HFFc6 (cell line): ENCODE results near the gene PHACTR1. TPM values are rescaled to one million over a fixed set of nuclear protein-coding genes. Genes with fewer than 3 reads are reported as not detected.

Source experiments
- DNase-seq: peaks from one replicate; pipeline ENCODE4 v3.0.0-alpha.2; 2018
- H3K27ac Mint-ChIP-seq: 2 replicates; pipeline ENCODE4 v1.8.0; 2020; ENCODE audit warnings: mild to moderate bottlenecking, mixed read lengths
- H3K27me3 Mint-ChIP-seq: 2 replicates; pipeline ENCODE4 v1.8.0; 2021; ENCODE audit warnings: mild to moderate bottlenecking, moderate library complexity, mixed read lengths; ENCODE audit not compliant: insufficient read depth
- H3K36me3 Mint-ChIP-seq: 2 replicates; pipeline ENCODE4 v1.8.0; 2021; ENCODE audit warnings: low read depth, mixed read lengths
- H3K4me1 Mint-ChIP-seq: 2 replicates; pipeline ENCODE4 v1.8.0; 2020; ENCODE audit warnings: low read depth, mixed read lengths
- H3K4me3 Mint-ChIP-seq: 2 replicates; pipeline ENCODE4 v1.8.0; 2020; ENCODE audit warnings: mild to moderate bottlenecking, moderate library complexity, mixed read lengths
- H3K9me3 Mint-ChIP-seq: 2 replicates; pipeline ENCODE4 v1.8.0; 2020; ENCODE audit warnings: mild to moderate bottlenecking, mixed read lengths
- total RNA-seq, 6 experiments: library from RNA; stranded (reverse); fragmentation: NEBNext Ultra II Directional; extraction: Animal tissue kit (Norgen Biotek cat#: 25700); gene quantifications; 2 replicates in 1 of 6; 3 replicates in 5 of 6; pipeline ENCODE4 v1.2.3, GENCODE V29; 2021
- TF ChIP-seq, protein P1 (sequence below): fragments of 200-600 bp; sonication (generic); IDR thresholded peaks from 2 replicates; pipeline ENCODE4 v1.5.0; 2021; ENCODE audit warnings: antibody characterized with exemption, mild to moderate bottlenecking

The PHACTR1 gene
- total RNA-seq, 6 experiments from 2014 or later = 2.5 to 4.7 (median 3.9) TPM

DNA sequence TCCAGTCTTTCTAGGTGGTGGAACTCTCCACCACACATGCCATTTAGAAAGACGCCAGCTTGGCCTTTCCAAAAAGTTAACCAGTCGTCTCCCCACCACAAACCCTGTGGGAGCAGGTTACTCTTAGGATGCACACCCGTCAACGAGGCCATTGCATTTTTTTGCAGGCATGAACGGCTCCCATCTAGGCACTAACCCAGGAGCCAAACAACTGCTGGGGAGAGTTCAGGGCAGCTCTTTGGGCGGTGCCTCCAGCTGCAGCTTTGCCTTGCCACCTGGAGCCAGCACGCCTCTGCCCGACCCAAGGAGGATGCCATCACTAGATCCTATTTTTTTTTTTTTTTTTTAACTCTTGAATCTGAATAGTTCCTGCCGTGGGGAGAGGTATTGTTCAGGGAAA lies 571.9 kb downstream of the PHACTR1 start:
- no peak overlapping the region for H3K27ac Mint-ChIP-seq
- H3K4me3 Mint-ChIP-seq = no peak overlapping the region
- TF ChIP-seq, protein P1, sequence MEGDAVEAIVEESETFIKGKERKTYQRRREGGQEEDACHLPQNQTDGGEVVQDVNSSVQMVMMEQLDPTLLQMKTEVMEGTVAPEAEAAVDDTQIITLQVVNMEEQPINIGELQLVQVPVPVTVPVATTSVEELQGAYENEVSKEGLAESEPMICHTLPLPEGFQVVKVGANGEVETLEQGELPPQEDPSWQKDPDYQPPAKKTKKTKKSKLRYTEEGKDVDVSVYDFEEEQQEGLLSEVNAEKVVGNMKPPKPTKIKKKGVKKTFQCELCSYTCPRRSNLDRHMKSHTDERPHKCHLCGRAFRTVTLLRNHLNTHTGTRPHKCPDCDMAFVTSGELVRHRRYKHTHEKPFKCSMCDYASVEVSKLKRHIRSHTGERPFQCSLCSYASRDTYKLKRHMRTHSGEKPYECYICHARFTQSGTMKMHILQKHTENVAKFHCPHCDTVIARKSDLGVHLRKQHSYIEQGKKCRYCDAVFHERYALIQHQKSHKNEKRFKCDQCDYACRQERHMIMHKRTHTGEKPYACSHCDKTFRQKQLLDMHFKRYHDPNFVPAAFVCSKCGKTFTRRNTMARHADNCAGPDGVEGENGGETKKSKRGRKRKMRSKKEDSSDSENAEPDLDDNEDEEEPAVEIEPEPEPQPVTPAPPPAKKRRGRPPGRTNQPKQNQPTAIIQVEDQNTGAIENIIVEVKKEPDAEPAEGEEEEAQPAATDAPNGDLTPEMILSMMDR = no peak
- H3K36me3 Mint-ChIP-seq = peaks cover 38% of the 10 kb centered on the region
- H3K4me1 Mint-ChIP-seq = no peaks in the 10 kb centered on the region
- no peak for DNase-seq
- H3K27me3 Mint-ChIP-seq = peaks cover 4% of the 10 kb centered on the region
- peaks cover 10% of the 10 kb centered on the region; the same call in 1 of the 2 replicates for H3K9me3 Mint-ChIP-seq

DNA sequence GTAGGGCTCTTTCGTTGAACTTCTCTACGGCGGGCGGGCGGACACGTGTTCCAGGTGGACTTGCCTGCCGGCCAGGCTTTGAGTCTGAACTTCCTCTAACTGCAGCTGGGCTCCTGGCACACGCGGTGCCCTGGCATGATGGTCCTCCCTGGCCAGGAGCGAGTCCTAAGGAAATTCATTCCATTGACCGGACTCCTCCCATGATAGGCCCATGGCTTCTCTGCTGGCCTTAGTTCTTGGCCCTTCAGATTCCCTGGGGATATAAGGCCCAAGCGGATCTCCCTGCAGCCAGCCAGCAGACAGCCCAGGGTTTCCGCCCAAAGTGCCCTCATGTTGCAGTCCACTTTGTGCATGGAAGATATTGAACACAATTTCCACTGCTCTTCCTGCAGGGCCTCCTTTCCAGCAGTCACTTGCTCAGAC lies 572.4 kb downstream of the PHACTR1 start:
- H3K36me3 Mint-ChIP-seq = peaks cover 35% of the 10 kb centered on the region
- TF ChIP-seq, protein P1 = no peak
- peaks cover 4% of the 10 kb centered on the region for H3K27me3 Mint-ChIP-seq
- DNase-seq = no peak
- no peak overlapping the region for H3K27ac Mint-ChIP-seq
- no peaks in the 10 kb centered on the region for H3K4me1 Mint-ChIP-seq
- H3K9me3 Mint-ChIP-seq = peaks cover 10% of the 10 kb centered on the region; the same call in 1 of the 2 replicates
- H3K4me3 Mint-ChIP-seq = no peak overlapping the region

DNA sequence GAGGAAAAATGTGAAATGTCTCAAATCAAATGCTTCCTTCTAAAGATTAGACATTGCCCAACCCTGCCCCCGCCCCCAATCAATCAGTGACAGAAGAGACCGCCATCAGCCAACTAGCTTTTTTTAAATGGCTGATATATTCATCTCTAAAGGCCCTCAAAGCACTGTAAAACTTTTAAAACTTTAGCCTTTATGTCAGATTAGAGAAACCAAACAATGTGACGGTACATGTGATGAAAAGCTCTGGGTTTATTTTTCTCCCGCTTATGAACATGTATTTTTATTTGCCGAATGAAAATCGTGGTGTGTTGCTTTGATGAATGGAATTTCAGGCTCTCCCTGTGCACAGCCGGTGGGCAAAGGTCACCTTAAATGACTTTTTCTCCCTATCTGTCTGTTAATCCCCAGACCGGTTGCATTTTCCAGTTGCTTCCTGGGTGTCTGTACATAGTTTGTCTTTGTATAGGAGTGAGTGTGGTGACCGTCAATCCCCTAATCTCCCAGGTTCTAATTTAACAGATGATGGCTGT lies 573.3 kb downstream of the PHACTR1 start:
- Mint-ChIP-seq H3K27me3 (peaks cover 4% of the 10 kb centered on the region), H3K27ac (no peak overlapping the region), H3K4me3 (no peak overlapping the region), H3K36me3 (peaks cover 41% of the 10 kb centered on the region), H3K9me3 (peaks cover 10% of the 10 kb centered on the region; the same call in 1 of the 2 replicates), H3K4me1 (no peaks in the 10 kb centered on the region)
- TF ChIP-seq, protein P1 = no peak
- no peak for DNase-seq

DNA sequence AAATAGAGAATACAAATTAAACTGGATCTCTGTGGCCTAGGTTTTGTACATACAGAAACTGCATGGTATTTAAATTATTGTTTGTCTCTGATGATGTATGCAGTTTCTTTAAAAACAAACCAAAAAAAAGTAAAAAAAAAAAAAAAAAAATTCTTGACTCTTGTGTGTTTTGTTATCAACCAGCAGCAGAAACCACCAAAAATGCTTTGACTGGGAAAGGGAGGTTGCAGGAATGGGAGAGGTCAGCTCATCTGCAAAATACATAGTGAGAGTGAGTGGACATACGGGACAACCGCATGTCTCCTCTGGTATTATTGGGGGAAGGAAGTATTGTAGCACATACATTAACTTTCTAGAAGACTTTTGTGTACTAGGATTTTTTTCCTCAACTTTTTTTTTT lies 573.8 kb downstream of the PHACTR1 start:
- H3K36me3 Mint-ChIP-seq = peaks cover 45% of the 10 kb centered on the region

DNA sequence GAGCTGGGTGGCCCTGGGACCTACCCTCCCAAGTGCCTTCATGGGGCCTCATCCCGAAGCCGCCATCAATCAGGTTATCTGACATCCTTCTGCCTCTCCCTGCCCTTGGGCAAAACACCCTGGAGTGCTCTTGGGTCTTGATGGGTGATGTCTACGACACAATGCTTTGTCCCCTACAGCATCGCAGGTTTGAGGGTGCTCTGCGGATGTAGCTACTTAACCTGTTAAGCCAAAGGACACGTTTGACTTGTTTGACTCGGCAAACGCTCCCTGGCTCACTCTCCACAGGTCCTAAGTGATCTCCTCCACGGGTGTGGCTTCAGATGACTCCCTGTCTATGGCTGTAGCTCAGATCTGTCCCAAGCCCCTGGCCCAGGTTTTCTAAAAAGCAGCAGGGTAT lies 576.2 kb downstream of the PHACTR1 start:
- H3K9me3 Mint-ChIP-seq = no peaks in the 10 kb centered on the region
- H3K36me3 Mint-ChIP-seq = peaks cover 34% of the 10 kb centered on the region

More for the DNA sequence above, 573.8 kb downstream of the PHACTR1 start:
- Mint-ChIP-seq H3K27ac (no peak overlapping the region), H3K27me3 (peaks cover 4% of the 10 kb centered on the region), H3K9me3 (peaks cover 10% of the 10 kb centered on the region; the same call in 1 of the 2 replicates), H3K4me1 (no peaks in the 10 kb centered on the region), H3K4me3 (no peak overlapping the region)
- TF ChIP-seq, protein P1 = no peak
- no peak for DNase-seq

More for the DNA sequence above, 576.2 kb downstream of the PHACTR1 start:
- Mint-ChIP-seq H3K4me3 (no peak overlapping the region), H3K27me3 (no peaks in the 10 kb centered on the region; the same call in 1 of the 2 replicates), H3K4me1 (no peaks in the 10 kb centered on the region), H3K27ac (no peak overlapping the region)
- TF ChIP-seq, protein P1 = no peak
- no peak for DNase-seq
